Suprapubic skin (tissue), 4 donors: Measurements from ENCODE around the gene MYL12A. TPM values are rescaled to one million over a fixed set of nuclear protein-coding genes. Genes with fewer than 3 reads are reported as not detected.
A peak's percentile ranks its signal among the peaks of the same experiment; 100 is the strongest.
"Not testable (repeated sequence)": the region's sequence is repeated elsewhere in the genome, so short reads cannot be mapped to it uniquely, and the experiment has no call there.

Experiments
- DNase-seq, 2 donors: peaks; one replicate each; pipeline ENCODE4 v3.0.0-alpha.2; 2019; ENCODE audit warnings: low spot score in 2 of 2
- H3K27ac ChIP-seq: fragments of 200-600 bp; sonication (generic); one replicate; pipeline ENCODE4 v1.5.1; 2019
- H3K27me3 ChIP-seq: fragments of 200-600 bp; sonication (generic); one replicate; pipeline ENCODE4 v1.5.1; 2019
- H3K36me3 ChIP-seq: fragments of 200-600 bp; sonication (generic); one replicate; pipeline ENCODE4 v1.5.1; 2019
- H3K4me1 ChIP-seq: fragments of 200-600 bp; sonication (generic); one replicate; pipeline ENCODE4 v1.5.1; 2019
- H3K4me3 ChIP-seq: fragments of 200-600 bp; sonication (generic); one replicate; pipeline ENCODE4 v1.5.1; 2019; ENCODE audit warnings: mild to moderate bottlenecking
- H3K9me3 ChIP-seq: fragments of 200-600 bp; sonication (generic); one replicate; pipeline ENCODE4 v1.5.1; 2019
- EP300 ChIP-seq: sonication (generic); formaldehyde crosslinking; IDR thresholded peaks from one replicate; pipeline ENCODE4 v1.6.1; 2017; ENCODE audit warnings: antibody characterized with exemption
- POLR2A ChIP-seq, 2 donors: fragments of 450-650 bp; IDR thresholded peaks; one replicate each; pipeline ENCODE4 v1.6.1; 2017; ENCODE audit warnings: antibody characterized with exemption in 2 of 2, mild to moderate bottlenecking in 2 of 2, moderate library complexity in 2 of 2
- POLR2AphosphoS5 ChIP-seq, 3 donors: sonication (generic); formaldehyde crosslinking; IDR thresholded peaks; one replicate each; pipeline ENCODE4 v1.6.1; 2017; ENCODE audit warnings: antibody characterized with exemption in 3 of 3
- WGBS: methylation state at CpG from one replicate; pipeline ENCODE4 v1.1.5; 2018; 5-methylcytosine and 5-hydroxymethylcytosine counted together
- total RNA-seq, 4 donors: library from RNA; depleted of rRNA; stranded (reverse); fragments of >200 nt; gene quantifications; one replicate each; pipeline ENCODE4 v1.1.0, GENCODE V29; 2016
- TF ChIP-seq, protein P1 (sequence below), 2 donors: fragments of 200-600 bp in 1 of 2; fragments of 450-650 bp in 1 of 2; sonication (generic) in 1 of 2; IDR thresholded peaks; one replicate each; pipeline ENCODE4 v1.5.1; 2016 to 2019; ENCODE audit warnings: antibody characterized with exemption in 2 of 2, mild to moderate bottlenecking in 1 of 2, moderate library complexity in 1 of 2

Gene MYL12A
- 100 to 1,000 TPM; 190 to 259 (median 242) TPM for total RNA-seq

DNA sequence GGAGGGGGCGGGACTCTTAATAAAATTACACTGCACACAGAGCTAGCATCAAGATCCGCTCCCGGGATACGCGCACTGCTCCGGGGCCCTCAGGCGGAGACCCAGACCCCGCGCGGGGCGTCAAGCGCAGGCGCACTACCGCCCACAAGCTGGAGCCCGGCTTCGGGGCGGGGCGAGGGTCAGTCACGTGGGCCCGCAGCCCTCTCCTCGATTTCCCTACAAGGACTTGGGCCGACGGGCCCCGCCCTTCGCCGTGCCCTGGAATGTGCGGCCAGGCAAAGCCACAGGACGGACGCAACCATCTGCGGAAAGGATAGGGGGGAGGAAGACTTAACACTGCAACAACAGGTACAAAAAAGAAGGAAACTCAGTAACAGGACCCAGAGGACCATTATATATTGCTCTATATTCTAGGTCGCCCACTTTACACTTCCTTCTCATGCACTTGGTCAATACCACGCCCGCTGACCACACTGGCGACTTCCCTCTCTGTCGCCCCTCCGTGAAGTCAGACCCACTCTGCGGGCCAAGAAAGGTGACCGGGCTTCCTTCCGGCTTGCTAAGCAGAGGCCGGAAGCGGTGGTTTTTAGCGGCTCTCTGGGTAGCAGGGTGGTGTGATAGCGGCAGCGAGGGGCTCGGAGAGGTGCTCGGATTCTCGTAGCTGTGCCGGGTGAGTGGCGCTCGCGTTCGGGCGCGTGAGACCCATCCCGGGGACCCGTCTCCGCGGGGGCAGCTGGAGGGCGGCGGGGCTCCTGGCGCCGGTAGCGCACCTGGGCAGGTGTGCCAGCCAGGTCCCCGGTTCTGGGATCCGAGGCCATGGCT is at the start of gene MYL12A:
Gene MYL12A, plus strand, starts transcription at position 562 of the 822 bp plus-strand sequence. CDS start 5,447 bp downstream, outside the sequence.
- H3K36me3 ChIP-seq = no peaks in the 10 kb centered on the region
- peak within 1 kb of the TSS; percentile 71 for H3K4me3 ChIP-seq
- TF ChIP-seq EP300 = no peak
- TF ChIP-seq POLR2A (IDR thresholded peaks at IDR 0.05) = peak in 1 of 2 donors; percentile 86
- TF ChIP-seq, protein P1, sequence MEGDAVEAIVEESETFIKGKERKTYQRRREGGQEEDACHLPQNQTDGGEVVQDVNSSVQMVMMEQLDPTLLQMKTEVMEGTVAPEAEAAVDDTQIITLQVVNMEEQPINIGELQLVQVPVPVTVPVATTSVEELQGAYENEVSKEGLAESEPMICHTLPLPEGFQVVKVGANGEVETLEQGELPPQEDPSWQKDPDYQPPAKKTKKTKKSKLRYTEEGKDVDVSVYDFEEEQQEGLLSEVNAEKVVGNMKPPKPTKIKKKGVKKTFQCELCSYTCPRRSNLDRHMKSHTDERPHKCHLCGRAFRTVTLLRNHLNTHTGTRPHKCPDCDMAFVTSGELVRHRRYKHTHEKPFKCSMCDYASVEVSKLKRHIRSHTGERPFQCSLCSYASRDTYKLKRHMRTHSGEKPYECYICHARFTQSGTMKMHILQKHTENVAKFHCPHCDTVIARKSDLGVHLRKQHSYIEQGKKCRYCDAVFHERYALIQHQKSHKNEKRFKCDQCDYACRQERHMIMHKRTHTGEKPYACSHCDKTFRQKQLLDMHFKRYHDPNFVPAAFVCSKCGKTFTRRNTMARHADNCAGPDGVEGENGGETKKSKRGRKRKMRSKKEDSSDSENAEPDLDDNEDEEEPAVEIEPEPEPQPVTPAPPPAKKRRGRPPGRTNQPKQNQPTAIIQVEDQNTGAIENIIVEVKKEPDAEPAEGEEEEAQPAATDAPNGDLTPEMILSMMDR (IDR thresholded peaks at IDR 0.05) = no peak
- peak; percentile 76 to 91 (median 85) for TF ChIP-seq POLR2AphosphoS5 (IDR thresholded peaks at IDR 0.05)
- WGBS = under 1% methylated on average over 56 of the region's 65 CpGs
- peak within 1 kb of the TSS; percentile 97 for H3K27ac ChIP-seq
- H3K4me1 ChIP-seq = peaks cover 54% of the 10 kb centered on the region
- no peaks in the 10 kb centered on the region for H3K27me3 ChIP-seq
- no peaks in the 10 kb centered on the region for H3K9me3 ChIP-seq
- peak; percentile 98 for DNase-seq

DNA sequence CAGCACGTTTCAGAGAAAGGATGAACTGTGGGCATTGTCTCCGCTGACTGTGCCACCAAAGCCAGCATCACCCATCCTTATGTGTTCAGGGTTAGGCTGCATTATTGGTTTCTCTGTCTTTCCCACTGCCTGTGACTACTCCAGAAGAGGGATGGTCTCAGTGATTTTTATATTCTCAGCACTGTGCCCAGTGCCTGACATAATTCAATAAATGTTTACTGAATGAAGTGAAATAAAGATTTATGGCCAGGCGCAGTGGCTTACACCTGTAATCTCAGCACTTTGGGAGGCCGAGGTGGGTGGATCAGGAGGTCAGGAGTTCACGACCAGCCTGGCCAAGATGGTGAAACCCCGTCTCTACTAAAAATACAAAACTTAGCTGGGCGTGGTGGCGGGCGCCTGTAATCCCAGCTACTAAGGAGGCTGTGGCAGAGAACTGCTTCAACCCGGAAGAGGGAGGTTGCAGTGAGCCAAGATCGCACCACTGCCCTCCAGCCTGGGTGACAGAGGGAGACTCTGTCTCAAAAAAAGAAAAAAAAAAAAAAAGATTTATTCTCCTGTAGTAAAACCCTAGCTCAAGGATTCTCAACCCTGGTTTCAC is 49.2 kb upstream of the MYL12A start:
- DNase-seq = not testable (repeated sequence)
- WGBS = 90% methylated on average over 11 of the region's 11 CpGs

DNA sequence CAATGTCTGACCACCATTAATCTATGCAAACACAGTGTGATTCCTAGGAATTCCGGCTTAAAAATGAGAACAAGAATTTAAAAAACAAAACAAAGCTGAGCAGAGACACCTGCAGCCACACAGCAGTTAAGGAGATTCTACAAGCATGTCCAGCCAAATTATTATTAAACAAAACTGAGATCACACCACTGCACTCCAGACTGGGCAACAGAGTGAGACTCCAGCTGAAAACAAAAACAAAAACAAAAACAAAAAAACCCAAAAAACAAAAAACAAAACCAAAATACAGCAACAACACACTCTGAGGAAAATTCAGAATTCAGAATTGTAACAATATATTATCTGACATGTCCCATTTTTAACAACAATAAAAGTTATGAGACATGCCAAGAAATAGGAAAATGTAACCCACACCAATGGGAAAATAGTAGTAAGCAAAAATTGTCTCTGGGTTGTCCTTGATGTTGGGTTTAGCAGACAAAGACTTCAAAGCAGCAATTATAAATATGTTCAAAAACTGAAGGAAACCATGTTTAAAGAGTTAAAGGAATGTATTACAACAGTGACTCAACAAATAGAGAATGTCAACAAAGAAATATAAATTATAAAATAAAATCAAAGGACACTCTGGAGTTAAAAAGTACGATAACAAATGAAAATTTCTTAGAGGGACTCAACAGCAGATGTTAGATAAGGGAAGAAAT is 47.5 kb upstream of the MYL12A start:
- no peaks in the 10 kb centered on the region for H3K36me3 ChIP-seq
- 82% methylated on average over 2 of the region's 2 CpGs for WGBS
- TF ChIP-seq POLR2AphosphoS5 (IDR thresholded peaks at IDR 0.05) (no peak), EP300 (no peak)
- H3K9me3 ChIP-seq = no peaks in the 10 kb centered on the region
- no peak overlapping the region for H3K4me3 ChIP-seq
- H3K4me1 ChIP-seq = no peaks in the 10 kb centered on the region
- no peak for DNase-seq
- no peaks in the 10 kb centered on the region for H3K27me3 ChIP-seq
- H3K27ac ChIP-seq = no peak overlapping the region

More for the DNA sequence above, 49.2 kb upstream of the MYL12A start:
- not testable (repeated sequence) for H3K36me3 ChIP-seq, H3K4me1 ChIP-seq, H3K27ac ChIP-seq, H3K27me3 ChIP-seq, H3K4me3 ChIP-seq, H3K9me3 ChIP-seq

DNA sequence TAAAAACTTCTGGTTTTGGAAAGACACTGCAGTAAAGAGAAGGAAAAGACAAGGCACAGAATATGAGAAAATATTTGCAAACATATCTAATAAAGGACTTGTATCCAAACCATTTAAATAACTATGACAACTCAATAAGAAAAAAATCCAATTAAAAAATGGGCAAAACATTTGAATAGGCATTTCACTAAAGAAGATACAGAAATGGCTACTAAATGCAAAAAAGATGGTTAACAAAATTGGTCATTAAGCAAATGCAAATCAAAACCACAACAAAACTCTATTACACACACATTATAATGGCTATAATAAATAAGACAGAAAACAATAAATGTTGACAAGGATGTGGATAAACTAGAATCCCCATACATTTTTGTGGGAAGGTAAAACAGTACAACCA is 42.4 kb upstream of the MYL12A start:
- Histone ChIP-seq H3K27me3 (no peaks in the 10 kb centered on the region), H3K36me3 (no peaks in the 10 kb centered on the region), H3K4me3 (no peak overlapping the region), H3K9me3 (no peaks in the 10 kb centered on the region), H3K27ac (no peak overlapping the region), H3K4me1 (no peaks in the 10 kb centered on the region)
- DNase-seq = no peak
- no peak for TF ChIP-seq EP300
- TF ChIP-seq, protein P1 (IDR thresholded peaks at IDR 0.05) = no peak
- TF ChIP-seq POLR2AphosphoS5 (IDR thresholded peaks at IDR 0.05) = no peak
- TF ChIP-seq POLR2A (IDR thresholded peaks at IDR 0.05) = no peak

DNA sequence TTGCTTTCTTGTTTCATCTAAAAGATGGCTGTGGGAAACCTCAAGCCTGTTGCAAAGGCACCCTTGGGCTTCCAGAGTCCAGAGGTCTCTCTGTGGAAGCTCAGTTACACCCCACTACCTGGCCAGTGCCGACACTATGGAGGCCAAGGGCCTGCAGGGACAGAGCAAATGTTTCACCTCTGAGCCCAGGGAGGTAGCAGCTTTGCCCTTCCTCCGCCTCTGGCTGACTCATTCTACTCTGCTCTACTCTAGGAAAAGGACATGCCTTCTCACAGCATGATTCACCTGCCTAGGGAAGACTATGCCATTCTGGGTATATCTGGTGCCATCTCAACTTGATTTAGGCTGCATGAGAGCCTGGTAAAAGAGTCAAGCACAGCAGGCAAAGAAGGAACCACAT is 40.0 kb upstream of the MYL12A start:
- H3K36me3 ChIP-seq = no peaks in the 10 kb centered on the region
- H3K27ac ChIP-seq = no peak overlapping the region
- 69% methylated on average over 2 of the region's 2 CpGs for WGBS
- no peaks in the 10 kb centered on the region for H3K27me3 ChIP-seq
- H3K4me3 ChIP-seq = no peak overlapping the region
- DNase-seq = no peak
- TF ChIP-seq EP300 = no peak
- TF ChIP-seq POLR2A (IDR thresholded peaks at IDR 0.05) = no peak
- TF ChIP-seq, protein P1 (IDR thresholded peaks at IDR 0.05) = no peak
- no peak for TF ChIP-seq POLR2AphosphoS5 (IDR thresholded peaks at IDR 0.05)
- no peaks in the 10 kb centered on the region for H3K4me1 ChIP-seq
- no peaks in the 10 kb centered on the region for H3K9me3 ChIP-seq
